ENCODE measurements around the gene MEIS2.

DNA sequence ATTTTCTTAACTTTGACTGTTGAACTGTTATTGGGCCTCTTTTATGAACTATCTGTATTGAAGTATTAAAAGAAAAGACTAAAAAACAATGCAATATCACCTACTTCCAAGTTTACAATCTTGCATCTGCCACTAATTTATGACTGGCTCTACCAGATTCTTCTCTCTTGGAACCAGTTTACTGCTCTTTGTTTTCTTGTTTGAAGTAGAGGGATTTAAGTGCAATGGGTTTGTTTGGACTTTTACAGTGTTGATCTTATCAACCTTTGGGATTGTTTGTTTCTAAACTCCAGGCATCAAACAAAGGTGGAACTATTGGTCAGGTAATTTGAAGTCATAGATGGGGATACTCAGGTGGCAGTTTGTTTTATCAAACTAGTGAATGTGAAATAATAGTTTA, 43.0 kb upstream of the MEIS2 start:
- TF ChIP-seq EGR1 (IDR thresholded peaks at IDR 0.05) (no peak), TAF1 (IDR thresholded peaks at IDR 0.05; ENCODE audit: low read depth) (no peak)

All from Ishikawa (cell line).